K562 treated with DMSO at 1 percent for 4 hours (cell line): Measurements from ENCODE around the gene PPP1R9A. TPM values are rescaled to one million over a fixed set of nuclear protein-coding genes. Genes with fewer than 3 reads are reported as not detected.

Experiments
- total RNA-seq: library from RNA; unstranded; fragments of 300-600 nt; gene quantifications from 2 replicates; pipeline ENCODE4 v1.2.3, GENCODE V29; 2022; ENCODE audit not compliant: insufficient read depth

PPP1R9A gene
- not detected in 2 replicates for total RNA-seq

GRCh38 chr7:94907026-94907810 lies at the start of gene PPP1R9A:
TSS of gene PPP1R9A (plus strand) at chr7:94907594. CDS start at chr7:94910114, 2,520 bp downstream.

GRCh38 chr7:95324431-95324830 lies 417.0 kb downstream of the PPP1R9A start, which contains the start of gene PON1:
TSS of gene PON1 (minus strand) at chr7:95324532. CDS start at chr7:95324475, 57 bp downstream.

